GM21576 (cell line): ENCODE data around the gene DLG5.

ENCODE experiments used
- ATAC-seq: cut with Tn5 transposase; IDR thresholded peaks from one replicate; pipeline ENCODE4 v1.9.1; 2021; ENCODE audit warnings: mild to moderate bottlenecking, moderate library complexity; ENCODE audit not compliant: unreplicated experiment

Gene DLG5

GRCh38 chr10:77868523-77868922, 58.0 kb downstream of the DLG5 start:
- ATAC-seq, result no peak

DNA sequence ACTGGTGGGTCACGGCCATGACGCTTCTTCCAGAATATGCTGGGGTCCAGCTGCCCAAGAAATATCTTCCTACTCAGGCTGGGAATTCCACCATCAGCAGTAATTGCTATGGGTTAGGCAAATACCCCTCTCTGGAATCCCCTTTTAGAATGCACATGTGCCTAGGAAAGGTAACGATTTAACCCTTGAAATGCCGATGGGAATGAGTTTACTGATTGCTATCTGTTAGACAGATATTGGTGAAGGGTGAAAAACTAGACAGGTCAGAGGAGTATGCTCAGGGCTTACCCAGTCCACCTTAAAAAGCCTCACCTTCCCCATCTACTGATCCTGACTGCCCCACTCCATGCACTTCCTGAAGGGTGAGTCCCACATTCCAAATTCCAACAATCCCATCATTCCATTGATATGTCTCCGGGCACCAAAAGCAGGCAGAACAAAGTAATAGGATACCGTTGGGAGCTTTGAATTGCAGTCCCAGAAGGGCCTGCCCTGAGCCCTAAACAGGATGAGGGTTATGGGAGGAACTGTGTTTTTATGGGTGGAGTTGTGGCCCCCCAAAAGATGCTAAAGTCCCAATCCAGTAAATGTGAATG, 59.3 kb downstream of the DLG5 start:
- no peak for ATAC-seq

- ATAC-seq, result no peak
Measured at GRCh38 chr10:77866598-77866997, 60.0 kb downstream of the DLG5 start.

- no peak for ATAC-seq
Measured at GRCh38 chr10:77865580-77866324, 60.8 kb downstream of the DLG5 start.

- ATAC-seq, result no peak
Measured at GRCh38 chr10:77864151-77864851, 62.3 kb downstream of the DLG5 start.

DNA sequence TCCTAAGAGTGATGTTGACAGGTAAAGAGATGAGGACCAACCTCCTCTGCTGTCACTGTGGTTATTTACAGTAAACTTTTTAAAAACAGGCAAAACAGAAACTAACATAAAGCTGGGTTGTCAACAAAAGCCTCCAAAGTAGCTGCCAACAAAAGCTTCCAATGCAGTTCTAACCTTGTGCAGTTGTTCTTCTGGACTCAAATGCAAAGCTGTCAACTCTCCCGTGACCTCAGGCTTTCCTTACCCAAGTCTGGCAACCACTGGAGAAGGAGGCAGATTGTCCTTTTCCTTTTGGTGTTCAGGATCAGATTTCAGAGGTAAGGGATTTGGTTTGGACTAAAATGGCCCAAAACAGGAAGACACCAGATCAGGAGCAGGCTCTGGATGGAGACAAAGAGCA, 63.1 kb downstream of the DLG5 start:
- ATAC-seq, result no peak

DNA sequence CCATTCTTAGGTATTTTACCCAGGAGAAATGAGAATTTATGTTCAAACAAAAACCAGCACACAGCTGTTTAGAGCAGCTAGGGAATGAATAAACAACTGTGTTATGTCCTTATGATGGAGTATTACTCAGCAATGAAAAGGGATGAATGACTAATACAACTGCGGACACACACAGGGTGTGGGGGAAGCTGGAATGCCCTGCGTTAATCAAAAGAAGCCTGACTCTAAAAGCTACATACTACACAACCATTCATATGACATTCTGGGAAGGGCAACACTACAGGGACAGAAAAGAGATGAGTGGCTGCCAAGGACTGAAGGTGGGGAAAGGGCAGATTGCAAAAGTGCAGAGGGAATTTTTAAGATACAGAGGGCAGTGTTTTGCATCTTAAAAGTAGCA, 64.0 kb downstream of the DLG5 start:
- ATAC-seq, result no peak

DNA sequence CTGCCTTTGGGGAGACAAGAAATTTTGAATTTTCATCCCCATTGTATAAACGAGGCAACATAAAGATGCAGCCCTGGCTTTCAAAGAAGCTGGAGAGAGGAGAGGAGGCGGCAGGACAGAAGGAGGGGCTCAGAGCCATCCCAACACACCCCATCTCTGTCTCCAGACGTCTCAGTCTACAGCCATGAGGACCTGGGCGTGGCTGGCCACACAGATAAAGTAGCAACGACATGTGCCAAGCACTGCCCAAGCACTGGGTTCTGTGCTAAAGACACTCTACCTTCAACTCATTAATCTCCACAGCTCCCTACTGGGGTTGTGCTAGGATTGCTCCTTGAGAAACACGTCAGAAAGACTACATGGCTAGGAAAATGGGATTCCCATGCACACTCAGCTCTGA, 65.2 kb downstream of the DLG5 start:
- no peak for ATAC-seq

DNA sequence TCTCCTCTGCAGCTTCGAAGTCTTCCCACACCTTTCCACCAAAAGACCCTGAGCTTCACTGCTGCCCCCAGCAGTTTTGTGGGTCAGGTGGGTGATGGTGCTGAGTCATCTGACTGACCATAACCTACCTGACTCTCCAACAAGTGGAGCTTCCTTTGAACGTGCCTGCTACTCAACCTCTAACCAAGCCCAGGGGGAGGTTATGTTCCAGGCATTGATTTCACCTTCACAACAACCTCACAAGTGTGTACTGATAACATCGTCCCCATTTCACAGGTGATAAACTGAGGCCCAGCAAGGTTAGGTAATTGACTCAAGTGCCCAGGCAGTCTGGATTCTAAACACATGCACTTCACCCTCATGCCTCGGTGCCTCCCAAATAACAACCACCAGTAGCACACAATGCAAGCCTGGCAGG, 66.7 kb downstream of the DLG5 start:
- ATAC-seq, result no peak

DNA sequence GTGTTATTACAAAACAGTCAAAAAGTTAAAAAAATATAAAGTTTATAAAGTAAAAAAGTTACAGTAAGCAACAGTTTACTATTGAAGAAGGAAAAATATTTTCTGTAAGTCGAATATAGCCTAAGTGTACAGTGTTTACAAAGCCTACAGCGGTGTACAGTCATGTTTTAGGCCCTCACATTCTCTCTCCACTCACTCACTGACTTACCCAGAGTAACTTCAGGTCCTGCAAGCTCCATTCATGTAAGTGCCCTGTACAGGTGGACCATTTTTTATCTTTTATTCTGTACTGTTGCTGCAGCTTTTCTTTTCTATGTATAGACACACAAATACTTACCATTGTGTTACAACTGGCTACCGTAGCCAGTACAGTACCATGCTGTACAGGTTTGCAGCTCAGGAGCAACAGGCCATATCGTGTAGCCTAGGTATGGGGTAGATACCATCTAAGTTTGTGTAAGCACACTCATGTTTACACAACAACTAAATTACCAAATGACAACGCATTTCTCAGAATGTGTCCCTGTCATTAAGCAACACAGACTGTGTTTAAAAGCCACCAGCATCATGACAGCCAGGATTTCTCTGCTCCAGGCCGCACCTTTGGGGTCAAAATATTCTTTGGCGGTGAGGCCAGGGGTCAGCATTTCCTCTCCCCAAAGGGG, 67.2 kb downstream of the DLG5 start:
- ATAC-seq, result no peak

GRCh38 chr10:77857272-77857671, 69.3 kb downstream of the DLG5 start:
- no peak for ATAC-seq

GRCh38 chr10:77856566-77856965, 70.0 kb downstream of the DLG5 start:
- no peak for ATAC-seq

- ATAC-seq, result no peak
Measured at GRCh38 chr10:77855404-77856155, 71.0 kb downstream of the DLG5 start.

GRCh38 chr10:77854115-77854514, 72.4 kb downstream of the DLG5 start:
- no peak for ATAC-seq

DNA sequence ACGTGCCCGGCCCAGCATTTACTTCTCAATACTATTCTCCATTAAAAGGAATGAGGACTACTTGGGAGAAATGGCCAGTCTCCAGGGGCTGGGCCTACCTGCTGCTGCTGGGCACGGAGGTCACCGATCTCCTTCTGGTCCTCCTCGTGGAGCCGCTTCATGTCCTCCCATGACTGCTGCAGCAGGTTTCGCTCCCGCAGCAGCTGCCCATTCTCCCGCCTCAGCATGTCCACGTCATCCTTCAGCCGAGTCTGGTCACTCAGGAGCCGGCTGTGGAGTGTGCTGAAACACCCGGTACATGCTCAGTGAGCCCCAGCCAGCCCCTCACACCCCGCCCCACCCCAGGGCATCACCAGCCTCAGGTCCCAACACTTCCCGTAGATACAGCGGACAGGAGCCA, 73.3 kb downstream of the DLG5 start:
- no peak for ATAC-seq

GRCh38 chr10:77850620-77851231, 75.8 kb downstream of the DLG5 start:
- no peak for ATAC-seq

DNA sequence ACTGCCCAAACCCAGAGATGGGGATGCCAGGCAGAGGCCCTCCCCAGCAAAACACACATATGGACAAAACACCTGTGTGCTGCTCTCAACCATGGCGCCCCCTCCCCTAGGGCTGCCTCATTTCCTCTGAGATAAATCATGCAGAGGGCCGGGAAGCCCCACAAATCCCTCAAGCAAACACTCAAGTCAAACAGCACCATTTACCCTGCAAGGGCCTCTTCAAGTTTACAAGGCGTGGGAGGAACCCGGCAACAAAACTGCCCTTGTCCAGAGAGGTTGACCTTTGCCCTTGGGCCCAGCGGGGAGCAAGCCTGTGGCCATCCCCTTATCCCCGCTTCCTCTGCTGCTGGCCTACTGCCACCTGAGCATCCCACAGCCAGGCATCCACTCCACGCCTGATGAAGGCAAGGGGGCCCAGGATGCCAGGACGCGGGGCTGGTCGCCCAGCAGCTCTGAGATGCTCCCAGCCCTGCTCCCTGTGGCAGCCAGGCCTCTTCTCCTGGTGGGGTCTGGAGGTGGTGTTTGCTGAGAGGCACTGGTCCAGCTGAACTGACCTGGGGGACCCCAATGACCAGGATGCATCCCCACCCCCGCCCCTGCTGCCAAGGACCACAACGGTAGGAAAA, 77.4 kb downstream of the DLG5 start:
- ATAC-seq, result no peak

DNA sequence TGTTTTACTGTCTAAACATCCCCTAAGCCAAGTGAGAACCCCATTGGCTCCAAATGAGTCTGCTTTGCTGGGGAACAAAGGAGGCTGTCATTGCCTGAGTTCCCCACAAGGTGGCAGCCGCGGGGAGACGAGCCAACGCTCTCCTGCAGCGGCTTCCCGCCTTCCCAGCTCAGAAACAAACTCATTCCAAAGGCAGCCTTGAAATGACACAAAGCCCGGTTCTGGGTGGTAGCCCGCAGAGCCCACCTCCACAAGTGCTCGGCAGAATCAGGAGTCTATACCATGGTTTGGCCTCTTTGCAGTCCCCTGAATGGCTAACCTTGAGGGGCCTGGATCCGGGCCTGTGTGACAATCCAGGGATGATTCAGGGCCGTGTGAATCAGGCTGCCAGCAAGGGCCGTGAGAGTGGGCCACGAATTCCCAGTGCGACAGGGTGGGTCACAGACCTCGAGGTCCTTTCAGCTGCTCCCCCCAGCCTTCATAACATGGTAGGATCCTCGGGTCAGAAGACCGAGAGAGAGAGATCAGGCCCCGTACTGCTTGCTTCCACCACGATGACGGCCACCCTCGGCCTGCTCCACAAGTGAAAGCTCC, 79.7 kb downstream of the DLG5 start:
- ATAC-seq, result no peak

GRCh38 chr10:77845451-77845850, 81.1 kb downstream of the DLG5 start:
- no peak for ATAC-seq
